ENCODE measurements around the gene SUFU.

The SUFU gene

DNA sequence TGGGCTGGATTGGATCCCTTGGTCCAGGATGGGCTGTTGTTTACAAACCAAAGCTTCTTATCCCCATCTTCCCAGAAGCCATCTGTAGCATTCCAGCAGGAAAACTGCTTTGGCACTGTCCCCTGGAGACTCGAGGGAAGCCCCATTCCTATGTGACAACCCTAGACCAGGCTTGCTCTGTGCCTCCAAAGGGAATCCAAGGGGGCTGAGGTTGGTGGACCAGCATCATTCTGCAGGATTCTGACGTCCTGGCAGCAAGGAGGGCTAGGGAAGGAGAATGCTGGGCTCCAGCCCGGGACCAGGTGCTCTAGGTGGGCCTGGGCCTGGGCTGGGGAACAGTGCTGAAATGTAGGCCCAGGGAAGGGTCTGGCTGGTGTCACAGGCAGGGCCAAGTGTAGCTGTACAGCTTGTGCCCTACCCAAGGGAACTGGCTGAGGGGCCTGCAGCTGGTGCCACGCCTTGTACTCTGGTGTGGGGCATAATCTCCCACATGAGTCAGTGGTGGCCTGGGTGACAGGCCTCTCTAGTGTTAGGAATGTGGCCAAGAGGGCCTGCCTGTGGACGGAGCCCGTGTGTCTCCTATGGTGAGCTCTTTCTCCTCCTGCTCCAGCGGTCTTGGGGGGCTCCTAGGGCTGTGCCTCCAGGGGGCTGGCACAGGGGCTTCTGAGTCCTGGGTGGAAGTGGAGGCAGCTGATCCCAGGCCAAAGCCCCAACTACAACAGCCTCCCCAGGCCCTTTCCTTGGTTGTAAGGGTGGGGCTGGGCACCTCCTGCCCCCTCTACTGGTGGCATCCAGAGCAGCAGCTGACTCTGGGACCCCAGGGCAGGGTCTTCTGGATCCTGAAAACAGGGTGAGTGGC, 165.7 kb downstream of the SUFU start:
- peak; percentile 47 for DNase-seq (ENCODE audit: low spot score)
- CTCF ChIA-PET = interaction anchor here (1.0 to 2.0 kb wide), 4 partner anchors 9 to 68 kb away, joined by 3 to 12 read pairs (median 4); partner anchors contain the start of genes ARL3 and SFXN2
- TF ChIP-seq, protein P1, sequence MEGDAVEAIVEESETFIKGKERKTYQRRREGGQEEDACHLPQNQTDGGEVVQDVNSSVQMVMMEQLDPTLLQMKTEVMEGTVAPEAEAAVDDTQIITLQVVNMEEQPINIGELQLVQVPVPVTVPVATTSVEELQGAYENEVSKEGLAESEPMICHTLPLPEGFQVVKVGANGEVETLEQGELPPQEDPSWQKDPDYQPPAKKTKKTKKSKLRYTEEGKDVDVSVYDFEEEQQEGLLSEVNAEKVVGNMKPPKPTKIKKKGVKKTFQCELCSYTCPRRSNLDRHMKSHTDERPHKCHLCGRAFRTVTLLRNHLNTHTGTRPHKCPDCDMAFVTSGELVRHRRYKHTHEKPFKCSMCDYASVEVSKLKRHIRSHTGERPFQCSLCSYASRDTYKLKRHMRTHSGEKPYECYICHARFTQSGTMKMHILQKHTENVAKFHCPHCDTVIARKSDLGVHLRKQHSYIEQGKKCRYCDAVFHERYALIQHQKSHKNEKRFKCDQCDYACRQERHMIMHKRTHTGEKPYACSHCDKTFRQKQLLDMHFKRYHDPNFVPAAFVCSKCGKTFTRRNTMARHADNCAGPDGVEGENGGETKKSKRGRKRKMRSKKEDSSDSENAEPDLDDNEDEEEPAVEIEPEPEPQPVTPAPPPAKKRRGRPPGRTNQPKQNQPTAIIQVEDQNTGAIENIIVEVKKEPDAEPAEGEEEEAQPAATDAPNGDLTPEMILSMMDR (conservative IDR thresholded peaks at IDR 0.05; ENCODE audit: low read depth) = no peak
- POLR2A ChIA-PET (ENCODE audit: low non-redundant PET) = no interaction called here
- H3K27ac ChIP-seq = peak overlapping the region; percentile 84

DNA sequence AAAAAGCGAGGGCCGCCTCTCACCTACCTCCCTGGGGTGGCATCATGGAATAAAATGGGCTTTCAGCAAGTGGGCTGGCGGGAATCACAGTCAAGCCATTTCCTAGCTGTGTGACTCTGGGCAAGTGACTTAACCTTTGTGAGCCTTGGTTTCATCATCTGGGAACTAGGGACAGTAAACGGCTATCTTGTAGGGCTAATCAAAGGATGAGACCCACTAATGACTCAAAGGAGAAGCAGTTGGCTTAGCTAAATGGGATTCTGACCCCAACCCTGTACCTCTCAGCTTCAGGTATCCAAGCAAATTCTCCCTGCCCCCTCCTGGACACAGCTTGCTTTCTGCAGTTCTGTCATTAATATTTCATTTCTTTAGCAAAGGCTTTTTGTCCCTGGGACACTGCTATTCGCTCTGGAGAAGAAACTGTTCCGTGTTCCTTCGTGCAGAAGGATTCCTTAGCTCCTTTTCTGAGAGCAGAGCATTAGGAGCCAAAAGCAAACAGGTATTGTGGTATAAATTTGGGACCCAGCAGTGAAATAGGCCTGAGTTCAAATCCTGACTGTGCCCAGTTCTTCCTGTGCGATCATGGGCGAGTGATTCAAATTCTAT, 166.4 kb downstream of the SUFU start:
- TF ChIP-seq, protein P1 (conservative IDR thresholded peaks at IDR 0.05; ENCODE audit: low read depth) = no peak
- ChIA-PET POLR2A (ENCODE audit: low non-redundant PET) (no interaction called here), CTCF (interaction anchor here (0.7 to 2.0 kb wide), 5 partner anchors 9 to 68 kb away, joined by 3 to 12 read pairs (median 4); partner anchors contain the start of genes ARL3, SFXN2 and TRIM8)
- peak overlapping the region; percentile 84 for H3K27ac ChIP-seq
- no peak for DNase-seq (ENCODE audit: low spot score)

DNA sequence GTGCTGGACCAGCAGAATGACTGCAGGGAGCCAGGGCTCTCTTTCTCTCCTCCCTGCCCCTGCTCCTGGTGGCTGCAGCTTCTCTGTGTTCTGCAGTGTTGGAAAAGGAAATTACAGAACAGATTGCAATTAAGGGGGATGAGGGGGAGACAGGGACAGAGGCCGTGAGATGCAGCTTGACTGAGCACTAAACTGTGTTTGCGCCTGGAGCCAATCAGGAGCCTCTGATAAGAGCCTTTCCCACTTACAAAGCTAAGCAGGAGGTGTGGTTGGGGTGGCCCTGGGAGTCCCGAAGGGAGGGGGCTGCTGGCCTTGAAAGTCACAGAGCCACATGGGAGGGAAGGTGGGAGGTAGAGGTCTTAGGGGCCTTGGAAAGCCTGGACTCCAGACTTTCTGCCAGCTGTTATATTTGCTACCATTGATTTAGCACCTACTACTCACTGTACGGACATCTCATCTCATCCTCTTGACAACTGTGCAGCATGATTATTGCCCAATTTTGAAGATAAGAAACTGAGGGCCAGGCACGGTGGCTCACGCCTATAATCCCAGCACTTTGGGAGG, 167.2 kb downstream of the SUFU start:
- DNase-seq (ENCODE audit: low spot score) = no peak
- POLR2A ChIA-PET (ENCODE audit: low non-redundant PET) = no interaction called here
- H3K27ac ChIP-seq = peak overlapping the region; percentile 54

DNA sequence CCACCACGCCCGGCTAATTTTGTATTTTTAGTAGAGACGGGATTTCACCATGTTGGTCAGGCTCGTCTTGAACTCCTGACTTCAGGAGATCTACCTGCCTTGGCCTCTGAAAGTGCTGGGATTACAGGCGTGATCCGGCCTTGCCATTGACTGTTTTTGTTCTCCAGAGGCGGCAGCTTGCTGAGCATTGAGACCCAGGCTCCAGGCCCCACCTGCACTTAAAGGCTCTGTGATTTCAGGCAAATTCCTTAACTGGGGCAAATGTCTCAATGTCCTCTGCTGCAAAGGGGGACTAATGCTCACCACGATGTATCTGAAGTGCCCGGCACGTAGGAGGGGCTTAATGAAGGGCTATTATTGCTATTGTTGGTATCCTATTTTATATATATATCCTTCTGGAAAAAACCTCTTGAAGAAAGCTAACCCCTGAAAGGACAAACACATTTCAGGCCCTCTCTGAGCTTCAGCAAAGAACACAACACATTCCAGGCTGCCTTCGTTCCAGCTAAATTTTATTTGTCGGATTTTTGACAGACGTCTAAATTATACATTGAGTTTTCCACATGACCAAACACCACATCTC, 169.6 kb downstream of the SUFU start:
- peak overlapping the region; percentile 90 for H3K27ac ChIP-seq
- no peak for DNase-seq (ENCODE audit: low spot score)
- ChIA-PET CTCF (interaction anchor here (0.5 to 0.7 kb wide), 2 partner anchors 24 to 104 kb away, joined by 4 to 5 read pairs; no protein-coding TSS in a partner anchor), POLR2A (ENCODE audit: low non-redundant PET) (interaction anchor here (0.6 kb wide), 1 partner anchor 43 kb away, joined by 12 read pairs; no protein-coding TSS in a partner anchor)
- TF ChIP-seq, protein P1 (conservative IDR thresholded peaks at IDR 0.05; ENCODE audit: low read depth) = no peak

More for the DNA sequence above, 167.2 kb downstream of the SUFU start:
- TF ChIP-seq, protein P1 (conservative IDR thresholded peaks at IDR 0.05; ENCODE audit: low read depth) = no peak
- CTCF ChIA-PET = interaction anchor here (0.7 kb wide), 1 partner anchor 27 kb away, joined by 4 read pairs; the partner anchor contains the start of gene TRIM8

DNA sequence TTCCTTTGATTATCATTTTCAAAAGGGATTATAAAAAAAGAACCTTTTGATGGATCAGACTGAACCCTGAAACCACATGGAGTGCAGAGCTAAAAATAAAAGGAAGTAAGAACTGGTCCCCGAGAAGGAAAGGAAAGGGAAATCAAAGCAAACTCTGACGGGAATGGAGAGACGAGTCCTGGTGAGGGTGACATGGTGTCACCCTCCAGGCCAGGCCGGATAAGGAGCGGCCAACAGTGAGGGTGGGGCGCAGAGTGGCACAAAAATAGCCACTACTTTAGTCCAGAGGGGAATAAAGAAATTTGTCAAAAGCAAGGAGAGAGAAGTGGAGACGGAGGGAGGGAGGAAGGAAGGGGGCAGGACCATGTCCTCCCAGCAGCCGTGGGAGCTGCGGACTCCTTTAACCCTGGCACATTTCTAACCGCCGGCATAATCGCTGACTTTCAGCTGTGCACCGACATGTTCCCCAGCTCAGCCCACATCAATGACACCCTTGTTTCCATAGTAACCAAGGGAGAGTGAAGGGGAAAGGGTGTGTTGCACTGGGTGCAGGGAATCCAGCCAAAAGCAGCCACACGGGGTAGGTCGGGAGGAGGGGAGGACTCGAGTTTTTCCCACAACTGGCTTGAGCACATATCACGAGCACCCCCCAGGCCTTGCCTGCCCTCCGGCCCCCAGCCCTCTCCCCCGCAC, 170.2 kb downstream of the SUFU start:
- CTCF ChIA-PET = interaction anchor here (0.5 to 1.8 kb wide), 3 partner anchors 25 to 444 kb away, joined by 3 to 5 read pairs (median 4); no protein-coding TSS in a partner anchor
- TF ChIP-seq, protein P1 (conservative IDR thresholded peaks at IDR 0.05; ENCODE audit: low read depth) = no peak
- H3K27ac ChIP-seq = peak overlapping the region; percentile 90
- DNase-seq (ENCODE audit: low spot score) = peak; percentile 89
- POLR2A ChIA-PET (ENCODE audit: low non-redundant PET) = interaction anchor here (1.7 kb wide), 1 partner anchor 28 kb away, joined by 4 read pairs; no protein-coding TSS in a partner anchor
